Jurkat, Clone E6-1 (cell line): ENCODE data around the gene ZNF584.
A peak's percentile ranks its signal among the peaks of the same experiment; 100 is the strongest.

ENCODE experiments used
- DNase-seq: peaks from one replicate; pipeline ENCODE4 v3.0.0-alpha.2; 2011; ENCODE audit warnings: low read depth, low spot score
- H3K4me3 ChIP-seq: 2 replicates; pipeline ENCODE4 v1.5.1; 2011; ENCODE audit warnings: mild to moderate bottlenecking, low read length, control low read depth, moderate library complexity

The ZNF584 gene

DNA sequence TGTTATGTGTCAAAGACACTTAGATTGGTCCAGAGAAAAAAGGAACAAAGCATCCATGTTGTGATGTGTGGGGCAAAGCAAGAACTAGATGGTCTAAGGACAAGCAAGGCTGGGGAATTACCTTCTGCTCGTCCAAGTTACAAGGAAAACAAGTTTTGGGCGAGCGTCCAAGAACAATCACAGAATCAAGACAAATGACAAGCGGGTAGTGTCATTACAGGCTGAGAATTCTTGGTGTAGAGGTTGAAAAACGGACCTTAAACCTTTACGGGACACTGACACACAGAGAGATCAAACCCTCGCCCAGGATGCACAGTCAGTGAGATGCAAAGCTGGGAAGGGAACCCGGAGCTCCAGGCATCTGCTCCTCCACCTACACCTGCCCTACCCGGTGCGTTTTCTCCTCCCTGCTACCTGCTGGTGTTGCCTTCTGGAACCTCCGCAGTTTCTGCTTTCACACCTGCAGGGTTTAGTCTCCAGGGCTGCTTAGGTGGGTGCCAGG, 42.5 kb downstream of the ZNF584 start:
- peak overlapping the region; percentile 64 for H3K4me3 ChIP-seq
- DNase-seq: no peak

GRCh38 chr19:58451358-58452101, 43.1 kb downstream of the ZNF584 start, which contains the start of gene ZNF324B:
TSS of gene ZNF324B (plus strand) at chr19:58451622. CDS start at chr19:58453702, 2,080 bp downstream.
- H3K4me3 ChIP-seq: peak within 1 kb of the TSS; percentile 64
- peak; percentile 94 for DNase-seq

DNA sequence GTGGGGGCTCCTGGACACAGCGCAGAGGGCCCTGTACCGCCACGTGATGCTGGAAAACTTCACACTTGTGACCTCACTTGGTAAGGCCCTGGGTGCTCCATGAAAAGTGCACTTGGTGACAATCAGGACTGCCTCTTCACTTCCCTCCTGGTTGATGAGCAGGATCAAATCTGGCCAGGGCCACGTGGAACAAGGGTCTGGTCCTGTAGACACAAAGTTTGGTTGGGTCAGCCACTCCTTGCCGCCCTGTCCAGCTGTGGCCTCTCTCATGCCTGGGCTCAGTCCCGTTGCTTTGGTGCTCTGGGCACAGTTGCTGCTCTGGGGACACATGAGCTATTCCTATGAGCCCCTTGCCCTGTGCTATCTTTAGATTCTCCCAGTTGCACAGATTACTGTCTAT, 45.3 kb downstream of the ZNF584 start:
- DNase-seq: no peak
- H3K4me3 ChIP-seq: no peak overlapping the region

- H3K4me3 ChIP-seq: no peak overlapping the region
Measured at GRCh38 chr19:58455306-58455705, 46.9 kb downstream of the ZNF584 start.

GRCh38 chr19:58456111-58456510, 47.7 kb downstream of the ZNF584 start:
- no peak for DNase-seq
- no peak overlapping the region for H3K4me3 ChIP-seq

More at GRCh38 chr19:58455306-58455705, 46.9 kb downstream of the ZNF584 start:
- no peak for DNase-seq

- H3K4me3 ChIP-seq: no peak overlapping the region
- no peak for DNase-seq
Measured at GRCh38 chr19:58460039-58460438, 51.6 kb downstream of the ZNF584 start.

DNA sequence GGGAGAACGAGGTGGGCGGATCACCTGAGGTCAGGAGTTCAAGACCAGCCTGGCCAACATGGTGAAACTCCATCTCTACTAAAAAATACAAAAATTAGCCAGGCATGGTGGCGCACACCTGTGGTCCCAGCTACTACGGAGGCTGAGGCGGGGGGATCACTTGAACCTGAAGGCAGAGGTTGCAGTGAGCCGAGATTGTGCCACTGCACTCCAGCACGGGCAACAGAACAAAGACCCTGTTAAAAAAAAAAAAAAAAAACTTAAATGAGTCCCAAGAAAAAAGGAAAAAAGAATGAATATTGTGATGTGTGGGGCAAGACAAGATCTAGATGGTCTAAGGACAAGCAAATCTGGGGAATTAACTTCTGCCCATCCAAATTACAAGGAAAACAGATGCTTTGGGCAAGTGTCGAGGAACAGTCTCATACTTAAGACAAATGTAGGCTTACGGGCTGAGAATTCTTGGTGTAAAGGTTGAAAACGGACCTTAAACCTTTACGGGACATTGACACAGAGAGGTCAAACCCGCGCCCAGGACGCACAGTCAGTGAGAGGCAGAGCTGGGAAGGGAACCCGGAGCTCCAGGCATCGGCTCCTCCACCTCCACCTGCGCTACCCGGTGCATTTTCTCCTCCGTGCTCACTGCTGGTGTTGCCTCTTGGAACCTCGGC, 57.8 kb downstream of the ZNF584 start:
- DNase-seq: no peak
- peak overlapping the region; percentile 72 for H3K4me3 ChIP-seq

GRCh38 chr19:58466760-58467589, 58.5 kb downstream of the ZNF584 start, which contains the start of gene ZNF324:
TSS of gene ZNF324 (plus strand) at chr19:58467080. CDS start at chr19:58469186, 2,106 bp downstream.
- peak; percentile 93 for DNase-seq
- H3K4me3 ChIP-seq: peak within 1 kb of the TSS; percentile 72
